GM12873 (cell line): ENCODE measurements around the gene CCT5.

Experiments used
- TF ChIP-seq, protein P1 (sequence below): IDR thresholded peaks from 2 replicates; pipeline ENCODE4 v1.5.1; 2012; ENCODE audit warnings: low read depth, mild to moderate bottlenecking, moderate library complexity, low read length, control low read depth; ENCODE audit not compliant: insufficient read depth; ENCODE audit errors: missing control alignments

The CCT5 gene

DNA sequence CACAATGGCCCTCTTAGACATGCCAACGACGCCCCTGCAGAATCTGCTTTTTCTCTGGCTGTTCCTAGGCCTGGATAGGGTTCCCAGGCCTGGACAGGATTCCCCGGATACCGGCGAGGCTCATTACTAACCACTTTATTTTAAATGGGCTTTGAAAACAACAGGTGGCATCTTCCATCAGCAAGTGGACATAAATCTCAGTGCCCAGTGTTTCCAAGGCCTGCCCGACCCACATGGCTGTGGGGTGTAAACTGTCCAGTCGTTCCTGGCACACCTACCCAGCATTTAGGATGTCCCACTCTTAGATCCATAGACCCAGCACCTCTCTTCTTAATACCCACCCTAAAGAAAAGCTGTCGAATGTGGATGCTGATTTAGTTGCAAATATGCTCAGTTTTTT, 56.7 kb downstream of the CCT5 start:
- TF ChIP-seq, protein P1, sequence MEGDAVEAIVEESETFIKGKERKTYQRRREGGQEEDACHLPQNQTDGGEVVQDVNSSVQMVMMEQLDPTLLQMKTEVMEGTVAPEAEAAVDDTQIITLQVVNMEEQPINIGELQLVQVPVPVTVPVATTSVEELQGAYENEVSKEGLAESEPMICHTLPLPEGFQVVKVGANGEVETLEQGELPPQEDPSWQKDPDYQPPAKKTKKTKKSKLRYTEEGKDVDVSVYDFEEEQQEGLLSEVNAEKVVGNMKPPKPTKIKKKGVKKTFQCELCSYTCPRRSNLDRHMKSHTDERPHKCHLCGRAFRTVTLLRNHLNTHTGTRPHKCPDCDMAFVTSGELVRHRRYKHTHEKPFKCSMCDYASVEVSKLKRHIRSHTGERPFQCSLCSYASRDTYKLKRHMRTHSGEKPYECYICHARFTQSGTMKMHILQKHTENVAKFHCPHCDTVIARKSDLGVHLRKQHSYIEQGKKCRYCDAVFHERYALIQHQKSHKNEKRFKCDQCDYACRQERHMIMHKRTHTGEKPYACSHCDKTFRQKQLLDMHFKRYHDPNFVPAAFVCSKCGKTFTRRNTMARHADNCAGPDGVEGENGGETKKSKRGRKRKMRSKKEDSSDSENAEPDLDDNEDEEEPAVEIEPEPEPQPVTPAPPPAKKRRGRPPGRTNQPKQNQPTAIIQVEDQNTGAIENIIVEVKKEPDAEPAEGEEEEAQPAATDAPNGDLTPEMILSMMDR, result no peak

DNA sequence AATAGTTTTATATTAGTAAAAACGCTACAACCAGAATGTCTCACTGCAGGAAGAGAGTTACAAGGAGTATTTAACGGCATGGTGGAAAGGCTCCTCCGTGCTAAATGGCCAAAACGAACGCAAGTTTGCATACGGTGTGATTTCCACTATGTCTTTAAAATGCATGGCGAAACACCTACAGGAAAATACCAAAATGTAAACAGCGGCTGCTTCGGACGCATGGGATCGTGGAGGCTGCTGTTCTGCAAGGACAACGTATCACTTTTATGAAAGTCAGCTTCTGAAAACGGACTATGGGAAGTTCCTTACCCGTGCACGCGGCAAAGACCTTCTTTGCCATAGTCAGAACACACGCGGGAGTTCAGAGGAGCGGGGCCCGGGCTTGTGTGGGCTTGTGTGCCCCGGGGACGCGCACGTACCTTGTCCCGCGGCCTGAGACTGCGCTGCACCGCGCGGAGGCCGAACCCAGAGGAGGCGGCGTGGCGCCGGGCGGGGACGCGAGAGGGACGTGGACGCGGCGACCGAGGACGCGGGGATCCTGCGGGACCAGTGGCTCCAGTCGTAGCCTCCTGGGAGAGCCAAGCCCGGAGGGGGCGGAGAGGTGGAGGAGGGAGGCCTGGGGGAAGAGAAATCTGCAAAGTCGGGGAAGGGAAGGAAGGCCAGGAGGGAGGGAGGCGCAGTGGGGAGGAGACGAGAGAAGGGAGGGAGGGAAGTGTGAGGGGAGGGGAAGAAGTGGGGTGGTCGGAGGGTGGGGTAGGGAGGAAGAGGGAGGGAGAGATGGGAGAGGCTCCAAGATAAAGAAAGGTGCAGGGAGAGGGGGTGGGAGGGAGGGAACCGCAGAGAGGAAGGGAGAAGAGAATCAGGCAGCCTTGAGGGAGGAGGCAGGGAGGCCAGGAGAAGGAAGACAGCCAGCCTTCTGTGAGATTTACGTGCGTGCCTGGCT, 57.4 kb downstream of the CCT5 start, which contains the start of gene CMBL:
TSS of gene CMBL (minus strand) at position 697 of the 943 bp plus-strand sequence. CDS start 17,140 bp downstream, outside the sequence.
- TF ChIP-seq, protein P1, result no peak

DNA sequence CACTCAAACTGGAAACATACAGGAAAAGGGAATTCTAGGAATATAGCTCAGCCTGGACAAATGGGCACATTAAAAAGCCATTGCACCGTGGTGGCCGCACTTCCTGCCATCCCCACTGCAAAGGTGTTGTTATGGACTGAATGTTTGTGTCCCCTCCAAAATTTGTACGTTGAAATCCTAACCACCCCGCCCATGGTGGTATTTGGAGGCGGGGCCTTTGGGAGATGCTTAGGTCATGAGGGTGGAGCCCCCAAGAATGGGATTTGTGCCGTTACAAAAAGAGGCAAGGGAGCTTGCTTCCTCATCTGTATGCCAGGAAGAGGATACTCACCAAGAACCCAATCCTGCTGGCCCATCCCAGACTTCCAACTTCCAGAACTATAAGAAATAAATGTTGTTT, 58.8 kb downstream of the CCT5 start:
- TF ChIP-seq, protein P1, result no peak

DNA sequence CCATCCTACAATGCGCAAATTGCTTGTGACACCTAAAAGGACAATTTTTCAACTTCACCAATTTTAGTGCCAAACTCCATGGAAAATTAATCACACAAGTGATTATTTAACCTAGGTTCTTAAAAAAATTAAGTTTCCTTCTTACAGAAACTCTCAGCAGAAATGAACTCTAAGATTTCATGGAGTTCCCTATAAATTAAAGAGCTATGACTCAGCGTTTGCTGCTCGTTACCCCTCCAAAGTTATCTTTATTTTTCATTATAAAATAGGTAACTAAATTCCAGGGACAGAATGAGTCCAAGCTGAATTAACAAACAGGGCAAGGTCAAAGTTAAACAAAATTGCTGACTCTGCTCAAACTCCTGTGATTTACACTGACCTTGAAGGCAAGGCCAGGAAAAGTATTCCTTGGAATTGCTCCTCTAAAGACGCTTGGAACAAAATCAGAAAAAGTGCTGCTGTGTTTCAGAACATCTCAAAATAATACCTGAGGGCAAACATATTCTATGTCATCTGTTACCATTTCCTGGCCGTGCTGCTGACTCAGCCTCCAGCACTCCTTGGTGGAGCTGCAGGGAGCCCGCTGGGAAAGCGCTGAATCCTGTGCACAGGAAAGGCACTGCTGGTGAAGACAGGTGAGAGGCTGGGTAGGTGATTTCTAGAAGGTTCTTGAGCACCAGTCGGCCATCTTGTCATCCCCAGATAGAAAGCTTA, 60.1 kb downstream of the CCT5 start:
- TF ChIP-seq, protein P1, result no peak

DNA sequence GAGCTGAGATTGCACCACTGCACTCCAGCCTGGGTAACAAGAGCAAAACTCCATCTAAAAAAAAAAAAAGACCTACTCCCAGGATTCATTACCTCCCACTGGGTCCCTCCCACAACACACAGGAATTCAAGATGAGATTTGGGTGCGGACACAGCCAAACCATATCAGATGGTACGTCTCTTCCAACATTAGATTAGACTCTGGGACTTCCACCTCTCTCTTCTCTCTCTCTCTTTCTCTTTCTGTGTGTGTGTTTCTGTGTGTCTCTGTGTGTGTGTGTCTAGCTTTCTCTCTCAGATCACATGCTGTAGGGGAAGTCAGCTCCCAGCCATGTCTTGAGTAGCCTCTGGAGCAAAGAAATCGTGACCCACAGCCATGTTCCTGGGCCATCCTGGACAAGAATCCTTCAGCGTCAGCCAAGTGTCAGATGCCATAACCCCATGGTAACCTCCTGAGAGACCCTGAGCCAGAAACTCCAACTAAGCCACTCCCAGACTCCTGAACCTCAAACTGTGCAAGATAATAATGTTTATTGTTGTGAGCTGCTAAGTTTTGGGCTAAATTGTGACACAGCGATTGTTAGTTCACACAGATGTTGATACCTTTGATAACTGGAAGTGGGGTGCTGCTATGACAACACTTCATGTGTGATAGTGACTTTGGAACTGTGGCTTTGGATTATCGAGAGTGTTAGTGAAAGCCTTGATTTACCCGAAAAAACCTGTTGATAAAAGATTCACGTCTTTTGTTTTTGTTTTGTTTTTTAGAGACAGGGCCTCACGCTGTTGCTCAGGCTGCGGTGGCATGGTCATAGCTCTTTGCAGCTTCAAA, 61.7 kb downstream of the CCT5 start:
- TF ChIP-seq, protein P1, result no peak

DNA sequence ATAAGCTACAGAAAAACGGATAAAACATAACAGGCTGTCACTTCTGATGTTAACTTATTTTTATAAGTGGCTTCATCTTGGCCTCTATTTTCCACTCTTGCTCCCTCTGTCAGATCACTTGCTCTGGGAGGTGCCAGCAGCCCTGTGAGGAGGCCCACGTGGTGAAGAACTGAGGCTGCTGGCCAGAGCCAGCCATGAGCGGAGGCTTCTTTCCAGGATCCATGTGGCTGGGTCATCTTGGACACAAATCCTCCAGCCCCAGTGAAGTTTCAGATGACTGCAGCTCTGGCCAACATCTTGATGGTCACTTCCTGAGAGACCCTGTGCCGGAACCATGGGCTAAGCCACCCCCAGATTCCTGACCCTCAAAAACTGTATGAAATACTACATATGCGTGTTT, 65.1 kb downstream of the CCT5 start:
- TF ChIP-seq, protein P1, result no peak
